ENCODE measurements around the gene ERCC5.

Gene ERCC5

GRCh38 chr13:102911336-102911735 lies 65.5 kb downstream of the ERCC5 start:
- FAIRE-seq (no peak), DNase-seq (ENCODE audit: insufficient read length, low spot score) (no peak)
- TF ChIP-seq POU2F2 (IDR thresholded peaks at IDR 0.05; ENCODE audit: low read depth, low read length), result no peak
- TF ChIP-seq TAF1 (IDR thresholded peaks at IDR 0.05; ENCODE audit: low read depth, low read length), result no peak
- no peak for TF ChIP-seq PAX5 (IDR thresholded peaks at IDR 0.05; ENCODE audit: insufficient read depth, low read length, severe bottlenecking)

- TF ChIP-seq POU2F2 (IDR thresholded peaks at IDR 0.05; ENCODE audit: low read depth, low read length), result no peak
- no peak for TF ChIP-seq PAX5 (IDR thresholded peaks at IDR 0.05; ENCODE audit: insufficient read depth, low read length, severe bottlenecking)
- TF ChIP-seq SPI1 (IDR thresholded peaks at IDR 0.05; ENCODE audit: low read depth, low read length), result no peak
- TF ChIP-seq TAF1 (IDR thresholded peaks at IDR 0.05; ENCODE audit: low read depth, low read length), result no peak
- TF ChIP-seq POLR2AphosphoS5 (IDR thresholded peaks at IDR 0.05; ENCODE audit: low read depth, low read length), result no peak
- no peak for TF ChIP-seq POLR2A (IDR thresholded peaks at IDR 0.05; ENCODE audit: low read depth, low read length)
- FAIRE-seq (no peak), DNase-seq (ENCODE audit: insufficient read length, low spot score) (no peak)
Observed at GRCh38 chr13:102912599-102912998, 66.8 kb downstream of the ERCC5 start.

GRCh38 chr13:102913914-102914313 lies 68.1 kb downstream of the ERCC5 start:
- no peak for FAIRE-seq

GRCh38 chr13:102914339-102914930 lies 68.6 kb downstream of the ERCC5 start:
- TF ChIP-seq POU2F2 (IDR thresholded peaks at IDR 0.05; ENCODE audit: low read depth, low read length), result no peak
- TF ChIP-seq POLR2A (IDR thresholded peaks at IDR 0.05; ENCODE audit: low read depth, low read length), result no peak
- no peak for TF ChIP-seq SPI1 (IDR thresholded peaks at IDR 0.05; ENCODE audit: low read depth, low read length)
- no peak for TF ChIP-seq POLR2AphosphoS5 (IDR thresholded peaks at IDR 0.05; ENCODE audit: low read depth, low read length)
- TF ChIP-seq PAX5 (IDR thresholded peaks at IDR 0.05; ENCODE audit: insufficient read depth, low read length, severe bottlenecking), result no peak
- TF ChIP-seq TAF1 (IDR thresholded peaks at IDR 0.05; ENCODE audit: low read depth, low read length), result no peak
- FAIRE-seq (no peak), DNase-seq (ENCODE audit: insufficient read length, low spot score) (no peak)

More at GRCh38 chr13:102913914-102914313, 68.1 kb downstream of the ERCC5 start:
- no peak for TF ChIP-seq TAF1 (IDR thresholded peaks at IDR 0.05; ENCODE audit: low read depth, low read length)
- no peak for TF ChIP-seq POLR2AphosphoS5 (IDR thresholded peaks at IDR 0.05; ENCODE audit: low read depth, low read length)
- TF ChIP-seq POLR2A (IDR thresholded peaks at IDR 0.05; ENCODE audit: low read depth, low read length), result no peak
- no peak for DNase-seq (ENCODE audit: insufficient read length, low spot score)

GRCh38 chr13:102915393-102915930 lies 69.6 kb downstream of the ERCC5 start:
- TF ChIP-seq POU2F2 (IDR thresholded peaks at IDR 0.05; ENCODE audit: low read depth, low read length) (no peak), SPI1 (IDR thresholded peaks at IDR 0.05; ENCODE audit: low read depth, low read length) (no peak), POLR2AphosphoS5 (IDR thresholded peaks at IDR 0.05; ENCODE audit: low read depth, low read length) (no peak), POLR2A (IDR thresholded peaks at IDR 0.05; ENCODE audit: low read depth, low read length) (no peak), PAX5 (IDR thresholded peaks at IDR 0.05; ENCODE audit: insufficient read depth, low read length, severe bottlenecking) (no peak), TAF1 (IDR thresholded peaks at IDR 0.05; ENCODE audit: low read depth, low read length) (no peak)
- FAIRE-seq (no peak), DNase-seq (ENCODE audit: insufficient read length, low spot score) (no peak)

GRCh38 chr13:102917019-102917418 lies 71.2 kb downstream of the ERCC5 start:
- FAIRE-seq (no peak), DNase-seq (ENCODE audit: insufficient read length, low spot score) (no peak)
- TF ChIP-seq POU2F2 (IDR thresholded peaks at IDR 0.05; ENCODE audit: low read depth, low read length) (no peak), SPI1 (IDR thresholded peaks at IDR 0.05; ENCODE audit: low read depth, low read length) (no peak), TAF1 (IDR thresholded peaks at IDR 0.05; ENCODE audit: low read depth, low read length) (no peak), POLR2AphosphoS5 (IDR thresholded peaks at IDR 0.05; ENCODE audit: low read depth, low read length) (no peak), PAX5 (IDR thresholded peaks at IDR 0.05; ENCODE audit: insufficient read depth, low read length, severe bottlenecking) (no peak), POLR2A (IDR thresholded peaks at IDR 0.05; ENCODE audit: low read depth, low read length) (no peak)

GRCh38 chr13:102922184-102922583 lies 76.4 kb downstream of the ERCC5 start:
- DNase-seq (ENCODE audit: insufficient read length, low spot score) (no peak), FAIRE-seq (no peak)
- TF ChIP-seq SPI1 (IDR thresholded peaks at IDR 0.05; ENCODE audit: low read depth, low read length), result no peak
- TF ChIP-seq POLR2A (IDR thresholded peaks at IDR 0.05; ENCODE audit: low read depth, low read length), result no peak
- TF ChIP-seq POLR2AphosphoS5 (IDR thresholded peaks at IDR 0.05; ENCODE audit: low read depth, low read length), result no peak
- TF ChIP-seq PAX5 (IDR thresholded peaks at IDR 0.05; ENCODE audit: insufficient read depth, low read length, severe bottlenecking), result no peak
- TF ChIP-seq TAF1 (IDR thresholded peaks at IDR 0.05; ENCODE audit: low read depth, low read length), result no peak
- TF ChIP-seq POU2F2 (IDR thresholded peaks at IDR 0.05; ENCODE audit: low read depth, low read length), result no peak

Data from GM12891 (cell line).